ENCODE results near the gene SOX4.

SOX4 gene

GRCh38 chr6:21593927-21594415 is 420 bp downstream of the SOX4 start:
- DNase-seq (ENCODE audit: low read depth, low spot score), result no peak

DNA sequence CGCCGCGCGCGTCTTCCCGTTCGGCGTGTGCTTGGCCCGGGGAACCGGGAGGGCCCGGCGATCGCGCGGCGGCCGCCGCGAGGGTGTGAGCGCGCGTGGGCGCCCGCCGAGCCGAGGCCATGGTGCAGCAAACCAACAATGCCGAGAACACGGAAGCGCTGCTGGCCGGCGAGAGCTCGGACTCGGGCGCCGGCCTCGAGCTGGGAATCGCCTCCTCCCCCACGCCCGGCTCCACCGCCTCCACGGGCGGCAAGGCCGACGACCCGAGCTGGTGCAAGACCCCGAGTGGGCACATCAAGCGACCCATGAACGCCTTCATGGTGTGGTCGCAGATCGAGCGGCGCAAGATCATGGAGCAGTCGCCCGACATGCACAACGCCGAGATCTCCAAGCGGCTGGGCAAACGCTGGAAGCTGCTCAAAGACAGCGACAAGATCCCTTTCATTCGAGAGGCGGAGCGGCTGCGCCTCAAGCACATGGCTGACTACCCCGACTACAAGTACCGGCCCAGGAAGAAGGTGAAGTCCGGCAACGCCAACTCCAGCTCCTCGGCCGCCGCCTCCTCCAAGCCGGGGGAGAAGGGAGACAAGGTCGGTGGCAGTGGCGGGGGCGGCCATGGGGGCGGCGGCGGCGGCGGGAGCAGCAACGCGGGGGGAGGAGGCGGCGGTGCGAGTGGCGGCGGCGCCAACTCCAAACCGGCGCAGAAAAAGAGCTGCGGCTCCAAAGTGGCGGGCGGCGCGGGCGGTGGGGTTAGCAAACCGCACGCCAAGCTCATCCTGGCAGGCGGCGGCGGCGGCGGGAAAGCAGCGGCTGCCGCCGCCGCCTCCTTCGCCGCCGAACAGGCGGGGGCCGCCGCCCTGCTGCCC is 1.1 kb downstream of the SOX4 start:
- no peak for DNase-seq (ENCODE audit: low read depth, low spot score)

GRCh38 chr6:21595285-21596144 is 2.0 kb downstream of the SOX4 start:
- no peak for DNase-seq (ENCODE audit: low read depth, low spot score)

- DNase-seq (ENCODE audit: low read depth, low spot score), result no peak
Measured at GRCh38 chr6:21596145-21596948, 2.8 kb downstream of the SOX4 start.

GRCh38 chr6:21596949-21597682 is 3.6 kb downstream of the SOX4 start:
- no peak for DNase-seq (ENCODE audit: low read depth, low spot score)

GRCh38 chr6:21597801-21598673 is 4.5 kb downstream of the SOX4 start:
- no peak for DNase-seq (ENCODE audit: low read depth, low spot score)

- DNase-seq (ENCODE audit: low read depth, low spot score), result no peak
Measured at GRCh38 chr6:21598674-21599023, 5.1 kb downstream of the SOX4 start.

DNA sequence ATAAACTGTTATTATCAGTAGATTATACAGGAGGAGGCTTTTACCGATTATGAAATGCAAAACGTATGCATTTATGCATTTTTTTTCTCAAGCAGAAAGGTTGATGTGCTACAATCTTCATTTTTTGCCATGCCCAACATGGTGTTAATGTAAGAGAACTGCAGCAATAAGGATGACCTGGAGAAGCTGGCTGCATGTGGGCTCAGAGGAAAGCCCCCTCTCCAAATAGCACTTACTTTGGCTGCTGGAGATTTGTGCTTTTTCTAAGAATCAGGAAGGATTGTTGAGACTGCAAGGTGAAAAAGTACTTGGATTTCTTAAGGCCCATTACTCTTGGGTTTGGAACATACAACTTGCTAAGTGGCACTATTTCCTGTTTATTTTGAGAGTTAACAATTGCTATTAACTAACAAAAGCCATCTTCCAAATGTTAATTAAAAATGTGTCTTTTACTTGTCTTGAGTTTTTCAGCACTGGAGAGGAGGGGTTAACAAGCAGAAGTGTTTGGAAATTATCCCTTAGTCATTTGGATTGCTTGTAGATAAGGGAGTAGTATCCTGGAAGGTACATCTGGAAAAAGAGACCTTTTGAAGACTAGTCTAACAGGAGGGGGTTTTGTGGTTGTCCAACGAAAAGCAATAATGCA is 5.6 kb downstream of the SOX4 start:
- no peak for DNase-seq (ENCODE audit: low read depth, low spot score)

DNA sequence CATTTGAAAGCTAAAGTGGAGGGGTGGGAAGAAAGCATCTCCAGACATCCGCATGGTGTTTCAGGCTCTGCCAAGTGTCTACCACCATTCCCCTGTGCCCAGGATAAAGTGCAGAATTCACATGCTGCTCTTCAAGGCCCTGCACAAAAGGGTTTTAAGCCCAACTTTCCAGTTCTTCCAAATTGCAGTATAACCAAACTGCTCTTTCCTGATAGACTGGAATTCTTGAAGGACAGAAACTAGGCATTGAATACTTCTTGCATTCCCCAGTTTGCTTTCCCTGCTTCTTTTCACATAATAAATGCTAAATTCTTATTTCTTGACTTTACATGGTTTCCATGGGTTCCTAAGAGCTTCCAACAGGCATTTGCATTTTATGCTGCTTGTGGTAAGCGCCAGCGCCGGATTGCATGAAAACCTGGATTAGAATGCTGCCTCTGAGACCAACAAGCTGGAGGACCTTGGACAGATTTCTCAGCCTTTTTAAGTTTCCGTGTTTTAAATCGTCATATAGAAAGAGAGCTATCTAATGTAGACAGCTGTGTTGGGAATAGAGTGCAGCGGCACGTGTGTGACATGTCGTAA is 7.9 kb downstream of the SOX4 start:
- DNase-seq (ENCODE audit: low read depth, low spot score), result no peak

GRCh38 chr6:21601932-21602390 is 8.4 kb downstream of the SOX4 start:
- no peak for DNase-seq (ENCODE audit: low read depth, low spot score)

- no peak for DNase-seq (ENCODE audit: low read depth, low spot score)
Measured at GRCh38 chr6:21603082-21603952, 9.8 kb downstream of the SOX4 start.

GRCh38 chr6:21604081-21604480 is 10.5 kb downstream of the SOX4 start:
- DNase-seq (ENCODE audit: low read depth, low spot score), result no peak

DNA sequence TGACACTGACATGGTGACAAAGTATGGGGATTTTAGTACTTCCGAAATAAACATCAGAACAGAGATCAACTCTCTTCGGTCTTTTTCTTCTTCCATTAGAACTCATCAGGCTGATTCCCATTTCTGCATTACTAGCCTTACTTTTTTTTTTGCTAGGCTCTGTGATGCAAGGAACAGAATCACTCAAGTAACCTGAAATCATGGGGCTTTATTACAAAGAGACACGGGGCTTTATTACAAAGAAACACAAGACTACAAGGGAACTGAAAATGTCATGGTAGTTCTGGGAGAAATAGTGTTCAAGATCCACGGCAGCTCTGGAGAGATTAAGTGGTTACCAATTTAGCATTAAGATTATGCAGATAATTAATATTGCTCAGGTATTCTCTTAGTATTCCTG is 11.6 kb downstream of the SOX4 start:
- DNase-seq (ENCODE audit: low read depth, low spot score), result no peak

GRCh38 chr6:21608601-21609000 is 15.1 kb downstream of the SOX4 start:
- no peak for DNase-seq (ENCODE audit: low read depth, low spot score)

- no peak for DNase-seq (ENCODE audit: low read depth, low spot score)
Measured at GRCh38 chr6:21609881-21610329, 16.4 kb downstream of the SOX4 start.

GRCh38 chr6:21610341-21610740 is 16.8 kb downstream of the SOX4 start:
- DNase-seq (ENCODE audit: low read depth, low spot score), result no peak

DNA sequence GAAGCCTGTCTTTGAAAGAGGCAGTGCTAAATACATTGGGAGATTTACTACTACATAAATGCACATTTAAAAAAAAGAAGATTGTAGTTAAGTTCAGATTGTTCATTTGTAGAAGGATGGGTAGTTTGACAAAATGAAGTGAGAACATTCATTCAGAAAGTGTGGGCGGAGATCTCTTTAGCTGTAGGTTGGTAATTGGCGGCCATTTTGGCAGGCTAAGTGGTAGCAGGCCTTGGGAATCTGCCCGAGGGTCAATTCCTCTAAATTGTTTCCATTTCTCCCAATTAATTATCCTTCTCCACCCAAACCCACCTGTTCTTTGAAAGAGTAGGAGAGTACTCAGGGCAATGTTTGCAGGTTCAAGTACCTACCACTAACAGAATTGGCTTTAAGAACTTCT is 17.9 kb downstream of the SOX4 start:
- DNase-seq (ENCODE audit: low read depth, low spot score), result no peak

Data from iPS DF 19.7 (cell line).